ENCODE results near the gene EXOC3L2. TPM values are rescaled to one million over a fixed set of nuclear protein-coding genes. Genes with fewer than 3 reads are reported as not detected.
"Not testable (repeated sequence)": the region's sequence is repeated elsewhere in the genome, so short reads cannot be mapped to it uniquely, and the experiment has no call there.

EXOC3L2 gene
- total and polyA plus RNA-seq, 10 of the 15 experiments (the other 5 are each of a cell fraction or from before 2014, with no cell fraction given): not detected

DNA sequence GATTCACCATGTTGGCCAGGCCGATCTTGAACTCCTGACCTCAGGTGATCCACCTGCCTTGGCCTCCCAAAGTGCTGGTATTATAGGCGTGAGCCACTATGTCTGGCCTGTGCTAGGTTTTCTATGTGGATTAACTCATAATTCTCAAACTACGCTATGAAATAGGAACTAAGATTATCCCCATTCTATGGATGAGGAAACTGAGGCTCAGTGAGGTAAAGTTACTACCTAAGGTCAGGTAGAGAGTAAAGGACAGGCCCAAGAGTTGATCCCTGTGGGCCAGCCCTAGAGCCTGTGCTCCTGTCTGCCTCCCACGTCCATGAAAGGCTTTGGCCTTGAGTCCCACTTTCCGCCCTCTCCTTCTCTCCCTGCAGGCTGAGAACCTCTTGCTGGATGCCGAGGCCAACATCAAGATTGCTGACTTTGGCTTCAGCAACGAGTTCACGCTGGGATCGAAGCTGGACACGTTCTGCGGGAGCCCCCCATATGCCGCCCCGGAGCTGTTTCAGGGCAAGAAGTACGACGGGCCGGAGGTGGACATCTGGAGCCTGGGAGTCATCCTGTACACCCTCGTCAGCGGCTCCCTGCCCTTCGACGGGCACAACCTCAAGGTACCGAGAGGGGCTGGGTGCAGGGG is 26.0 kb upstream of the EXOC3L2 start (continued):
- TF ChIP-seq, protein P1, sequence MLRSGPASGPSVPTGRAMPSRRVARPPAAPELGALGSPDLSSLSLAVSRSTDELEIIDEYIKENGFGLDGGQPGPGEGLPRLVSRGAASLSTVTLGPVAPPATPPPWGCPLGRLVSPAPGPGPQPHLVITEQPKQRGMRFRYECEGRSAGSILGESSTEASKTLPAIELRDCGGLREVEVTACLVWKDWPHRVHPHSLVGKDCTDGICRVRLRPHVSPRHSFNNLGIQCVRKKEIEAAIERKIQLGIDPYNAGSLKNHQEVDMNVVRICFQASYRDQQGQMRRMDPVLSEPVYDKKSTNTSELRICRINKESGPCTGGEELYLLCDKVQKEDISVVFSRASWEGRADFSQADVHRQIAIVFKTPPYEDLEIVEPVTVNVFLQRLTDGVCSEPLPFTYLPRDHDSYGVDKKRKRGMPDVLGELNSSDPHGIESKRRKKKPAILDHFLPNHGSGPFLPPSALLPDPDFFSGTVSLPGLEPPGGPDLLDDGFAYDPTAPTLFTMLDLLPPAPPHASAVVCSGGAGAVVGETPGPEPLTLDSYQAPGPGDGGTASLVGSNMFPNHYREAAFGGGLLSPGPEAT (IDR thresholded peaks at IDR 0.05; ENCODE audit: low read depth): no peak
- no peak for TF ChIP-seq SMARCA5 (IDR thresholded peaks at IDR 0.05)
- TF ChIP-seq, protein P2, sequence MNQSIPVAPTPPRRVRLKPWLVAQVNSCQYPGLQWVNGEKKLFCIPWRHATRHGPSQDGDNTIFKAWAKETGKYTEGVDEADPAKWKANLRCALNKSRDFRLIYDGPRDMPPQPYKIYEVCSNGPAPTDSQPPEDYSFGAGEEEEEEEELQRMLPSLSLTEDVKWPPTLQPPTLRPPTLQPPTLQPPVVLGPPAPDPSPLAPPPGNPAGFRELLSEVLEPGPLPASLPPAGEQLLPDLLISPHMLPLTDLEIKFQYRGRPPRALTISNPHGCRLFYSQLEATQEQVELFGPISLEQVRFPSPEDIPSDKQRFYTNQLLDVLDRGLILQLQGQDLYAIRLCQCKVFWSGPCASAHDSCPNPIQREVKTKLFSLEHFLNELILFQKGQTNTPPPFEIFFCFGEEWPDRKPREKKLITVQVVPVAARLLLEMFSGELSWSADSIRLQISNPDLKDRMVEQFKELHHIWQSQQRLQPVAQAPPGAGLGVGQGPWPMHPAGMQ (IDR thresholded peaks at IDR 0.05; ENCODE audit: borderline replicate concordance): no peak
- no peak for TF ChIP-seq JUND (IDR thresholded peaks at IDR 0.05; ENCODE audit: low read depth, low read length)
- TF ChIP-seq, protein P3, sequence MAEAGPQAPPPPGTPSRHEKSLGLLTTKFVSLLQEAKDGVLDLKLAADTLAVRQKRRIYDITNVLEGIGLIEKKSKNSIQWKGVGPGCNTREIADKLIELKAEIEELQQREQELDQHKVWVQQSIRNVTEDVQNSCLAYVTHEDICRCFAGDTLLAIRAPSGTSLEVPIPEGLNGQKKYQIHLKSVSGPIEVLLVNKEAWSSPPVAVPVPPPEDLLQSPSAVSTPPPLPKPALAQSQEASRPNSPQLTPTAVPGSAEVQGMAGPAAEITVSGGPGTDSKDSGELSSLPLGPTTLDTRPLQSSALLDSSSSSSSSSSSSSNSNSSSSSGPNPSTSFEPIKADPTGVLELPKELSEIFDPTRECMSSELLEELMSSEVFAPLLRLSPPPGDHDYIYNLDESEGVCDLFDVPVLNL (IDR thresholded peaks at IDR 0.05; ENCODE audit: low read depth, low read length): no peak
- no peak for TF ChIP-seq CHD1 (IDR thresholded peaks at IDR 0.05; ENCODE audit: low read depth, low read length)
- TF ChIP-seq, protein P4, sequence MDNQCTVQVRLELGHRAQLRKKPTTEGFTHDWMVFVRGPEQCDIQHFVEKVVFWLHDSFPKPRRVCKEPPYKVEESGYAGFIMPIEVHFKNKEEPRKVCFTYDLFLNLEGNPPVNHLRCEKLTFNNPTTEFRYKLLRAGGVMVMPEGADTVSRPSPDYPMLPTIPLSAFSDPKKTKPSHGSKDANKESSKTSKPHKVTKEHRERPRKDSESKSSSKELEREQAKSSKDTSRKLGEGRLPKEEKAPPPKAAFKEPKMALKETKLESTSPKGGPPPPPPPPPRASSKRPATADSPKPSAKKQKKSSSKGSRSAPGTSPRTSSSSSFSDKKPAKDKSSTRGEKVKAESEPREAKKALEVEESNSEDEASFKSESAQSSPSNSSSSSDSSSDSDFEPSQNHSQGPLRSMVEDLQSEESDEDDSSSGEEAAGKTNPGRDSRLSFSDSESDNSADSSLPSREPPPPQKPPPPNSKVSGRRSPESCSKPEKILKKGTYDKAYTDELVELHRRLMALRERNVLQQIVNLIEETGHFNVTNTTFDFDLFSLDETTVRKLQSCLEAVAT (IDR thresholded peaks at IDR 0.05): no peak
- TF ChIP-seq ASH2L (IDR thresholded peaks at IDR 0.05; ENCODE audit: borderline replicate concordance, low read depth): no peak
- TF ChIP-seq, protein P5, sequence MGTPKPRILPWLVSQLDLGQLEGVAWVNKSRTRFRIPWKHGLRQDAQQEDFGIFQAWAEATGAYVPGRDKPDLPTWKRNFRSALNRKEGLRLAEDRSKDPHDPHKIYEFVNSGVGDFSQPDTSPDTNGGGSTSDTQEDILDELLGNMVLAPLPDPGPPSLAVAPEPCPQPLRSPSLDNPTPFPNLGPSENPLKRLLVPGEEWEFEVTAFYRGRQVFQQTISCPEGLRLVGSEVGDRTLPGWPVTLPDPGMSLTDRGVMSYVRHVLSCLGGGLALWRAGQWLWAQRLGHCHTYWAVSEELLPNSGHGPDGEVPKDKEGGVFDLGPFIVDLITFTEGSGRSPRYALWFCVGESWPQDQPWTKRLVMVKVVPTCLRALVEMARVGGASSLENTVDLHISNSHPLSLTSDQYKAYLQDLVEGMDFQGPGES (IDR thresholded peaks at IDR 0.05): no peak
- TF ChIP-seq, protein P6, sequence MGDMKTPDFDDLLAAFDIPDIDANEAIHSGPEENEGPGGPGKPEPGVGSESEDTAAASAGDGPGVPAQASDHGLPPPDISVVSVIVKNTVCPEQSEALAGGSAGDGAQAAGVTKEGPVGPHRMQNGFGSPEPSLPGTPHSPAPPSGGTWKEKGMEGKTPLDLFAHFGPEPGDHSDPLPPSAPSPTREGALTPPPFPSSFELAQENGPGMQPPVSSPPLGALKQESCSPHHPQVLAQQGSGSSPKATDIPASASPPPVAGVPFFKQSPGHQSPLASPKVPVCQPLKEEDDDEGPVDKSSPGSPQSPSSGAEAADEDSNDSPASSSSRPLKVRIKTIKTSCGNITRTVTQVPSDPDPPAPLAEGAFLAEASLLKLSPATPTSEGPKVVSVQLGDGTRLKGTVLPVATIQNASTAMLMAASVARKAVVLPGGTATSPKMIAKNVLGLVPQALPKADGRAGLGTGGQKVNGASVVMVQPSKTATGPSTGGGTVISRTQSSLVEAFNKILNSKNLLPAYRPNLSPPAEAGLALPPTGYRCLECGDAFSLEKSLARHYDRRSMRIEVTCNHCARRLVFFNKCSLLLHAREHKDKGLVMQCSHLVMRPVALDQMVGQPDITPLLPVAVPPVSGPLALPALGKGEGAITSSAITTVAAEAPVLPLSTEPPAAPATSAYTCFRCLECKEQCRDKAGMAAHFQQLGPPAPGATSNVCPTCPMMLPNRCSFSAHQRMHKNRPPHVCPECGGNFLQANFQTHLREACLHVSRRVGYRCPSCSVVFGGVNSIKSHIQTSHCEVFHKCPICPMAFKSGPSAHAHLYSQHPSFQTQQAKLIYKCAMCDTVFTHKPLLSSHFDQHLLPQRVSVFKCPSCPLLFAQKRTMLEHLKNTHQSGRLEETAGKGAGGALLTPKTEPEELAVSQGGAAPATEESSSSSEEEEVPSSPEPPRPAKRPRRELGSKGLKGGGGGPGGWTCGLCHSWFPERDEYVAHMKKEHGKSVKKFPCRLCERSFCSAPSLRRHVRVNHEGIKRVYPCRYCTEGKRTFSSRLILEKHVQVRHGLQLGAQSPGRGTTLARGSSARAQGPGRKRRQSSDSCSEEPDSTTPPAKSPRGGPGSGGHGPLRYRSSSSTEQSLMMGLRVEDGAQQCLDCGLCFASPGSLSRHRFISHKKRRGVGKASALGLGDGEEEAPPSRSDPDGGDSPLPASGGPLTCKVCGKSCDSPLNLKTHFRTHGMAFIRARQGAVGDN (IDR thresholded peaks at IDR 0.05): no peak
- TF ChIP-seq CREM (IDR thresholded peaks at IDR 0.05; ENCODE audit: low read depth): no peak

DNA sequence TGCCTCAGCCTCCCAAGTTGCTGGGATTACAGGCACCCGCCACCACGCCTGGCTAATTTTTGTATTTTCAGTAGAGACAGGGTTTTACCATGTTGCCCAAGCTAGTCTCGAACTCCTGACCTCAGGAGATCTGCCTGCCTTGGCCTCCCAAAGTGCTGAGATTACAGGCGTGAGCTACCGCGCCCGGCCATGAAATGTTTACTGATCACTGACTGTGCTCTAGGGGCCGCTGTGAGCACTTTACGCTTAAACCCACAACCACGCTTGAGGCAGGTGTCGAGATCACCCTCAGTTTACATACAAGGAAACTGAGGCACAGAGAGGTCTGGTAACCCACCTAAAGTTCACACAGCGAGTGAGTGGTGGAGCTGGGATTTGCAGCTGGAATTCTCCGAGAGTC is 24.7 kb upstream of the EXOC3L2 start:
- SMC1A ChIA-PET (ENCODE audit: uncharacterized antibody, unreplicated experiment); FAIRE-seq; in situ Hi-C loops (cut with MboI): not testable (repeated sequence)

More for the DNA sequence above, 24.7 kb upstream of the EXOC3L2 start:
- H3K9me3 ChIP-seq (replicated peaks; ENCODE audit: control insufficient read depth, insufficient read depth, low read length); POLR2A ChIA-PET; H3K27ac ChIP-seq (ENCODE audit: control insufficient read depth, insufficient read depth); H3K36me3 ChIP-seq (ENCODE audit: control insufficient read depth in 2 of 2, insufficient read depth in 2 of 2, low read length in 1 of 2); H4K20me1 ChIP-seq (ENCODE audit: control insufficient read depth, insufficient read depth); CTCF ChIA-PET; H3K4me2 ChIP-seq (ENCODE audit: control insufficient read depth, insufficient read depth); H2AFZ ChIP-seq (ENCODE audit: control insufficient read depth, low read depth, low read length); BruUV-seq (replicated peaks); H3K79me2 ChIP-seq (ENCODE audit: control insufficient read depth, insufficient read depth, low read length); H3K4me3 ChIP-seq; H3K27me3 ChIP-seq (replicated peaks in 1 of 2; ENCODE audit: control insufficient read depth in 2 of 2, insufficient read depth in 2 of 2, low read length in 1 of 2); ATAC-seq; DNase-seq (ENCODE audit: low read depth, low spot score); H3K4me1 ChIP-seq (ENCODE audit: control insufficient read depth, insufficient read depth, low read length); intact Hi-C loops (cut with micrococcal nuclease; ENCODE audit: unreplicated experiment); H3K9ac ChIP-seq (ENCODE audit: control insufficient read depth, insufficient read depth, low read length); RAD21 ChIA-PET (ENCODE audit: unreplicated experiment): not testable (repeated sequence)
- whole genome bisulfite sequencing (ENCODE audit: insufficient coverage, insufficient replicate concordance, low lambda C conversion rate, missing lambda C conversion rate): 97% methylated on average over 13 of the region's 13 CpGs

Measured in GM12878 (cell line).